HepG2 (cell line): ENCODE results near the gene WWC2. TPM values are rescaled to one million over a fixed set of nuclear protein-coding genes. Genes with fewer than 3 reads are reported as not detected.
A peak's percentile ranks its signal among the peaks of the same experiment; 100 is the strongest.

ENCODE experiments used
- BRCA1 ChIP-seq: sonication (generic); formaldehyde crosslinking; IDR thresholded peaks from 2 replicates; pipeline ENCODE4 v1.4.0; 2020; ENCODE audit warnings: missing genetic modification reagents
- ETV5 ChIP-seq: IDR thresholded peaks from 2 replicates; pipeline ENCODE4 v1.6.1; 2018; ENCODE audit warnings: missing biosample characterization, missing genetic modification reagents, inconsistent platforms, borderline replicate concordance
- HMG20A ChIP-seq: IDR thresholded peaks from 2 replicates; pipeline ENCODE4 v1.6.1; 2016; ENCODE audit warnings: borderline replicate concordance
- NFRKB ChIP-seq: fragments of 450-650 bp; IDR thresholded peaks from 2 replicates; pipeline ENCODE4 v1.6.1; 2017
- POGZ ChIP-seq: sonication (generic); formaldehyde crosslinking; IDR thresholded peaks from 2 replicates; pipeline ENCODE4 v1.4.0; 2020; ENCODE audit warnings: mild to moderate bottlenecking, missing genetic modification reagents
- POLR2G ChIP-seq: fragments of 200-400 bp; formaldehyde crosslinking; IDR thresholded peaks from 2 replicates; pipeline ENCODE4 v1.6.1; 2018; ENCODE audit warnings: mild to moderate bottlenecking, low read depth, low read length, moderate library complexity
- REXO4 ChIP-seq: sonication (generic); formaldehyde crosslinking; IDR thresholded peaks from 2 replicates; pipeline ENCODE4 v1.8.0; 2022; ENCODE audit warnings: missing genetic modification reagents, mild to moderate bottlenecking, borderline replicate concordance
- SRF ChIP-seq: IDR thresholded peaks from 2 replicates; pipeline ENCODE4 v1.6.1; 2011; ENCODE audit warnings: mild to moderate bottlenecking, low read depth, low read length, moderate library complexity
- SRSF1 ChIP-seq: fragments of 200-400 bp; formaldehyde crosslinking; optimal IDR thresholded peaks from 2 replicates; pipeline ENCODE3; 2017; ENCODE audit warnings: mild to moderate bottlenecking, low read depth, low read length, moderate library complexity
- ZC3H4 ChIP-seq: sonication (generic); formaldehyde crosslinking; IDR thresholded peaks from 2 replicates; pipeline ENCODE4 v1.4.0; 2020; ENCODE audit warnings: missing genetic modification reagents, borderline replicate concordance
- ZFY ChIP-seq: sonication (generic); formaldehyde crosslinking; IDR thresholded peaks from 2 replicates; pipeline ENCODE4 v1.4.0; 2020; ENCODE audit warnings: missing genetic modification reagents
- ZKSCAN8 ChIP-seq: IDR thresholded peaks from 2 replicates; pipeline ENCODE4 v1.6.1; 2016; ENCODE audit warnings: borderline replicate concordance, missing genetic modification reagents, missing compliant biosample characterization
- ZNF30 ChIP-seq: sonication (generic); formaldehyde crosslinking; IDR thresholded peaks from 2 replicates; pipeline ENCODE4 v1.5.0; 2020; ENCODE audit warnings: mild to moderate bottlenecking, missing genetic modification reagents
- ZNF331 ChIP-seq: sonication (generic); formaldehyde crosslinking; IDR thresholded peaks from 2 replicates; pipeline ENCODE4 v1.4.0; 2020; ENCODE audit warnings: missing genetic modification reagents
- ZNF343 ChIP-seq: sonication (generic); formaldehyde crosslinking; IDR thresholded peaks from 2 replicates; pipeline ENCODE4 v1.4.0; 2020; ENCODE audit warnings: mild to moderate bottlenecking, missing genetic modification reagents
- ZNF883 ChIP-seq: sonication (generic); formaldehyde crosslinking; IDR thresholded peaks from 2 replicates; pipeline ENCODE4 v1.5.1; 2020; ENCODE audit warnings: mild to moderate bottlenecking, missing genetic modification reagents; ENCODE audit errors: not compliant biosample characterization
- ZSCAN20 ChIP-seq: sonication (generic); formaldehyde crosslinking; IDR thresholded peaks from 2 replicates; pipeline ENCODE4 v1.4.0; 2020; ENCODE audit warnings: missing genetic modification reagents, mild to moderate bottlenecking, borderline replicate concordance
- polyA plus RNA-seq, 8 experiments: library from polyadenylated mRNA; depleted of rRNA in 3 of 8; stranded (reverse) in 7 of 8; unstranded in 1 of 8; fragments of >200 nt; fragmentation: Illumina TruSeq in 4 of 8; extraction: Trizol in 4 of 8; gene quantifications; 2 replicates each; pipeline versions ENCODE4 v1.2.1 to v1.2.3, GENCODE V29; 2011 to 2016; ENCODE audit warnings: low read depth in 4 of 8, missing spikeins in 1 of 8, mixed read lengths in 1 of 8; ENCODE audit not compliant: insufficient read depth in 1 of 8
- total RNA-seq, 5 experiments: library from RNA; depleted of rRNA; stranded (reverse); fragments of >200 nt; fragmentation: Illumina TruSeq; extraction: Trizol; gene quantifications; 2 replicates each; pipeline ENCODE4 v1.2.3, GENCODE V29; 2016; ENCODE audit warnings: low read depth in 1 of 5
- TF ChIP-seq, protein P1 (sequence below): sonication (generic); formaldehyde crosslinking; IDR thresholded peaks from 2 replicates; pipeline ENCODE4 v1.8.0; 2022; ENCODE audit warnings: low read depth, missing genetic modification reagents
- TF ChIP-seq, protein P2 (sequence below): IDR thresholded peaks from 2 replicates; pipeline ENCODE4 v1.6.1; 2016; ENCODE audit warnings: mild to moderate bottlenecking
- TF ChIP-seq, protein P3 (sequence below): IDR thresholded peaks from 2 replicates; pipeline ENCODE4 v1.6.1; 2016; ENCODE audit warnings: low read depth, missing genetic modification reagents, missing compliant biosample characterization
- TF ChIP-seq, protein P4 (sequence below): sonication (generic); formaldehyde crosslinking; IDR thresholded peaks from 2 replicates; pipeline ENCODE4 v1.4.0; 2020; ENCODE audit warnings: missing genetic modification reagents

The WWC2 gene
- total and polyA plus RNA-seq, 2 of the 13 experiments (the other 11 are each of a cell fraction or from before 2014, with no cell fraction given) = 40.0 to 50.1 TPM

DNA sequence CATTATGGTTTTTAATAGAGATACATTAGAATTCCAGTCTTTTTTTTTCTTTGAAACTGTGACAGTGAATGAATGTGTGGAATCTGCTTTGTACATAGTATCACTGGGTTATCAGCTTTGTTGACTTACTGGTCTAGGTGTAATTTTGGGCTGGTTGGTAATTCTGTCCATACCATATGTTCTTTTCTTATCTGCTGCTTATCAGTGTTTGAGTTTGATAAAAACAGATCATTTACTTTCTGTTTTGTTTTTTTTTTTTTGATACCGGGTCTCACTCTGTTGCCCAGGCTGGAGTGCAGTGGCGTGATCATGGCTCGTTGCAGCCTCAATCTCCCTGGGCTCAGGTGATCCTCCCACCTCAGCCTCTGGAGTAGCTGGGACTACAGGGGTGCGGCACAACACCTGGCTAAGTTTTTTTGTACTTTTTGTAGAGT lies 12.4 kb downstream of the WWC2 start (continued):
- no peak for TF ChIP-seq SRSF1
- TF ChIP-seq, protein P1, sequence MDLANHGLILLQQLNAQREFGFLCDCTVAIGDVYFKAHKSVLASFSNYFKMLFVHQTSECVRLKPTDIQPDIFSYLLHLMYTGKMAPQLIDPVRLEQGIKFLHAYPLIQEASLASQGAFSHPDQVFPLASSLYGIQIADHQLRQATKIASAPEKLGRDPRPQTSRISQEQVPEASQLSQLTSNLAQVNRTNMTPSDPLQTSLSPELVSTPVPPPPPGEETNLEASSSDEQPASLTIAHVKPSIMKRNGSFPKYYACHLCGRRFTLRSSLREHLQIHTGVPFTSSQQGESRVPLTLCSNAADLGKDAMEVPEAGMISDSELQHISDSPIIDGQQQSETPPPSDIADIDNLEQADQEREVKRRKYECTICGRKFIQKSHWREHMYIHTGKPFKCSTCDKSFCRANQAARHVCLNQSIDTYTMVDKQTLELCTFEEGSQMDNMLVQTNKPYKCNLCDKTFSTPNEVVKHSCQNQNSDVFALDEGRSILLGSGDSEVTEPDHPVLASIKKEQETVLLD (CRISPR knock-in tag) = no peak
- TF ChIP-seq REXO4 (CRISPR knock-in tag) = no peak
- TF ChIP-seq NFRKB = no peak
- TF ChIP-seq ZKSCAN8 = 0 out of 2 replicates have a peak, but pooled peaks have one; percentile 34
- no peak for TF ChIP-seq SRF
- TF ChIP-seq, protein P2, sequence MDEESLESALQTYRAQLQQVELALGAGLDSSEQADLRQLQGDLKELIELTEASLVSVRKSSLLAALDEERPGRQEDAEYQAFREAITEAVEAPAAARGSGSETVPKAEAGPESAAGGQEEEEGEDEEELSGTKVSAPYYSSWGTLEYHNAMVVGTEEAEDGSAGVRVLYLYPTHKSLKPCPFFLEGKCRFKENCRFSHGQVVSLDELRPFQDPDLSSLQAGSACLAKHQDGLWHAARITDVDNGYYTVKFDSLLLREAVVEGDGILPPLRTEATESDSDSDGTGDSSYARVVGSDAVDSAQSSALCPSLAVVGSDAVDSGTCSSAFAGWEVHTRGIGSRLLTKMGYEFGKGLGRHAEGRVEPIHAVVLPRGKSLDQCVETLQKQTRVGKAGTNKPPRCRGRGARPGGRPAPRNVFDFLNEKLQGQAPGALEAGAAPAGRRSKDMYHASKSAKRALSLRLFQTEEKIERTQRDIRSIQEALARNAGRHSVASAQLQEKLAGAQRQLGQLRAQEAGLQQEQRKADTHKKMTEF (CRISPR knock-in tag) = peak; percentile 43; the same call in 1 of the 2 replicates
- TF ChIP-seq ZNF30 (CRISPR knock-in tag) = no peak
- TF ChIP-seq ZSCAN20 (CRISPR knock-in tag) = no peak
- no peak for TF ChIP-seq BRCA1 (CRISPR knock-in tag)
- no peak for TF ChIP-seq POLR2G
- TF ChIP-seq, protein P3, sequence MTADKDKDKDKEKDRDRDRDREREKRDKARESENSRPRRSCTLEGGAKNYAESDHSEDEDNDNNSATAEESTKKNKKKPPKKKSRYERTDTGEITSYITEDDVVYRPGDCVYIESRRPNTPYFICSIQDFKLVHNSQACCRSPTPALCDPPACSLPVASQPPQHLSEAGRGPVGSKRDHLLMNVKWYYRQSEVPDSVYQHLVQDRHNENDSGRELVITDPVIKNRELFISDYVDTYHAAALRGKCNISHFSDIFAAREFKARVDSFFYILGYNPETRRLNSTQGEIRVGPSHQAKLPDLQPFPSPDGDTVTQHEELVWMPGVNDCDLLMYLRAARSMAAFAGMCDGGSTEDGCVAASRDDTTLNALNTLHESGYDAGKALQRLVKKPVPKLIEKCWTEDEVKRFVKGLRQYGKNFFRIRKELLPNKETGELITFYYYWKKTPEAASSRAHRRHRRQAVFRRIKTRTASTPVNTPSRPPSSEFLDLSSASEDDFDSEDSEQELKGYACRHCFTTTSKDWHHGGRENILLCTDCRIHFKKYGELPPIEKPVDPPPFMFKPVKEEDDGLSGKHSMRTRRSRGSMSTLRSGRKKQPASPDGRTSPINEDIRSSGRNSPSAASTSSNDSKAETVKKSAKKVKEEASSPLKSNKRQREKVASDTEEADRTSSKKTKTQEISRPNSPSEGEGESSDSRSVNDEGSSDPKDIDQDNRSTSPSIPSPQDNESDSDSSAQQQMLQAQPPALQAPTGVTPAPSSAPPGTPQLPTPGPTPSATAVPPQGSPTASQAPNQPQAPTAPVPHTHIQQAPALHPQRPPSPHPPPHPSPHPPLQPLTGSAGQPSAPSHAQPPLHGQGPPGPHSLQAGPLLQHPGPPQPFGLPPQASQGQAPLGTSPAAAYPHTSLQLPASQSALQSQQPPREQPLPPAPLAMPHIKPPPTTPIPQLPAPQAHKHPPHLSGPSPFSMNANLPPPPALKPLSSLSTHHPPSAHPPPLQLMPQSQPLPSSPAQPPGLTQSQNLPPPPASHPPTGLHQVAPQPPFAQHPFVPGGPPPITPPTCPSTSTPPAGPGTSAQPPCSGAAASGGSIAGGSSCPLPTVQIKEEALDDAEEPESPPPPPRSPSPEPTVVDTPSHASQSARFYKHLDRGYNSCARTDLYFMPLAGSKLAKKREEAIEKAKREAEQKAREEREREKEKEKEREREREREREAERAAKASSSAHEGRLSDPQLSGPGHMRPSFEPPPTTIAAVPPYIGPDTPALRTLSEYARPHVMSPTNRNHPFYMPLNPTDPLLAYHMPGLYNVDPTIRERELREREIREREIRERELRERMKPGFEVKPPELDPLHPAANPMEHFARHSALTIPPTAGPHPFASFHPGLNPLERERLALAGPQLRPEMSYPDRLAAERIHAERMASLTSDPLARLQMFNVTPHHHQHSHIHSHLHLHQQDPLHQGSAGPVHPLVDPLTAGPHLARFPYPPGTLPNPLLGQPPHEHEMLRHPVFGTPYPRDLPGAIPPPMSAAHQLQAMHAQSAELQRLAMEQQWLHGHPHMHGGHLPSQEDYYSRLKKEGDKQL = peak; percentile 76
- TF ChIP-seq ZNF883 (CRISPR knock-in tag) = no peak
- TF ChIP-seq ZNF331 = peak; percentile 46; the same call in 1 of the 2 replicates
- TF ChIP-seq ETV5 (CRISPR knock-in tag) = no peak
- 0 out of 2 replicates have a peak, but pooled peaks have one; percentile 29 for TF ChIP-seq POGZ (CRISPR knock-in tag)
- TF ChIP-seq, protein P4, sequence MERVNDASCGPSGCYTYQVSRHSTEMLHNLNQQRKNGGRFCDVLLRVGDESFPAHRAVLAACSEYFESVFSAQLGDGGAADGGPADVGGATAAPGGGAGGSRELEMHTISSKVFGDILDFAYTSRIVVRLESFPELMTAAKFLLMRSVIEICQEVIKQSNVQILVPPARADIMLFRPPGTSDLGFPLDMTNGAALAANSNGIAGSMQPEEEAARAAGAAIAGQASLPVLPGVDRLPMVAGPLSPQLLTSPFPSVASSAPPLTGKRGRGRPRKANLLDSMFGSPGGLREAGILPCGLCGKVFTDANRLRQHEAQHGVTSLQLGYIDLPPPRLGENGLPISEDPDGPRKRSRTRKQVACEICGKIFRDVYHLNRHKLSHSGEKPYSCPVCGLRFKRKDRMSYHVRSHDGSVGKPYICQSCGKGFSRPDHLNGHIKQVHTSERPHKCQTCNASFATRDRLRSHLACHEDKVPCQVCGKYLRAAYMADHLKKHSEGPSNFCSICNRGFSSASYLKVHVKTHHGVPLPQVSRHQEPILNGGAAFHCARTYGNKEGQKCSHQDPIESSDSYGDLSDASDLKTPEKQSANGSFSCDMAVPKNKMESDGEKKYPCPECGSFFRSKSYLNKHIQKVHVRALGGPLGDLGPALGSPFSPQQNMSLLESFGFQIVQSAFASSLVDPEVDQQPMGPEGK = 0 out of 2 replicates have a peak, but pooled peaks have one; percentile 25
- no peak for TF ChIP-seq ZNF343
- TF ChIP-seq HMG20A = peak; percentile 53; the same call in 1 of the 2 replicates
- no peak for TF ChIP-seq ZC3H4 (CRISPR knock-in tag)
- no peak for TF ChIP-seq ZFY
